GM12872 (cell line): Measurements from ENCODE around the gene UACA.

Experiments used
- CTCF ChIP-seq: IDR thresholded peaks from 3 replicates; pipeline ENCODE4 v1.5.1; 2011; ENCODE audit warnings: low read depth, mild to moderate bottlenecking, low read length, moderate library complexity; ENCODE audit not compliant: insufficient read depth

The UACA gene

GRCh38 chr15:70799667-70800450 lies 36.5 kb upstream of the UACA start:
- no peak for TF ChIP-seq CTCF

DNA sequence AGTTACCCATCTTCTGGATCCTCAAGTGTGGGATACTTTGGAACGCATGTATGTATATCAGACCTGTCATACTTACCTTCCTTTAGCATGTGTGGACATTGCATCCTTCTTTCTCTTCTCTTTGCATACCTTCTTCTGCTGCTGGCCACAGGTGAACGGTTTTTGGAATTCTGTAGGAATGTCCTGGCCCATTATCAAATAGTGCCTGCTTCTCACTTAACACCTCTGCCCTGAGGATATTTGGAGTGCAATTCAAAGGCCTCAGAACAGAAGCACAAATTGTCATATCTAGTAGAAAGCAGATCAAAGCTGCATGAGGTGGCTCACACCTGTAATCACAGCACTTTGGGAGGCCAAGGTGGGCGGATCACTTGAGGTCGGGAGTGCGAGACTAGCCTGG lies 34.1 kb upstream of the UACA start:
- TF ChIP-seq CTCF = no peak

DNA sequence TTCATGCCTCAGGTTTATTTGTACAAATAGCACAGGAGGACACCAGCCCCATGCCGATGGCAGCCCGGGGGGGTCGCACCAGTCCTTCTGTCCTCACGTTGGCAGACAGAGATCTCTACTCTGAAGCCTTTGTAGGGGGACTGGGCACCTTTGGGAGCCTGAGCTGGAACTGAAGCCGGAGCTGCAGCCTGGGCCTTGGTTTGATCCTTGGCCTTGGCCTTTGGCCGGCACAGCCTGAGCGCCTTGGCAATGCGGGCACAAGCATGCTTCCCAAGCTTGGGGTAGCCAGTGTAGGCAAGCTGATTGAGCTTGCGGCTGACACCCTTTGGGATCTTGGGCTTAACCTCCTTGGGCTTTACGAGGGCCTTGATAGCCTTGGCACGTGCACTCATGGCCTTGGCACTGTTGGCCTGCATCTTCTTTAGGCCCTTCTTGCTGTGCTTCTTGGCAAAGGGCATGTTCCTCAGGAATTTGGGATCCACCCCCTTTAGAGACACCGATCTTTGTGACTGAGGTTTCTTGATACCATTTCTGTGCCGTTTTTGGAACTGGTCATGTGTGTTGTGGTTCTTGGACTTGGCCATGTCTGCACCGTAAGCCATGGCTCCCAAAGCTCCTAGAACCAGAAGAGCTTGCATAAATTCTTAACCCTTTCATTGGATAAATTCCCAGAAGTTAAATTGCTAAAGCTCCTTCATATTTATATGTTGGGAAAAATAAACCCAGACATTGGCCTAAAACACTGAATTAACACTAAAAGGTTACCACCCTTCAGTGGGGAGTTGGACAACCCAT lies 33.4 kb upstream of the UACA start:
- no peak for TF ChIP-seq CTCF

DNA sequence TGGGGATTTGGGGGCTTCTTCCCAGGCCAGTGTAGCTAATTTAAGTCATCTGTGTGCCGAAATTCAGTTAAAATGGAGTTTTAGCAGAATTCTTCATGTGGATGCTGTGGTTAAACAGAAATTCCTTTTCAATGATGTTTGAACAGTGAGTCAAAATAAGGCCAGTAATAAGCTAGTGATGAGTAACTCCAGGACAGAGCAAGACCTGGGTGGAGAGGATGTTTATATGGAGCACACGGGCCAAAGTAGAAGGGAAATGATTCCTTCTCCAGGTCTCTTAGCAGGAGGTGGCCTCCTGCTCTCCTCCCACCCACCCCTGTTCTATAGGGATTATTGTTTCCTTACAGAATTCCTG lies 31.9 kb upstream of the UACA start:
- no peak for TF ChIP-seq CTCF

GRCh38 chr15:70794596-70795310 lies 31.4 kb upstream of the UACA start:
- TF ChIP-seq CTCF = no peak

GRCh38 chr15:70793694-70794093 lies 30.3 kb upstream of the UACA start:
- no peak for TF ChIP-seq CTCF

DNA sequence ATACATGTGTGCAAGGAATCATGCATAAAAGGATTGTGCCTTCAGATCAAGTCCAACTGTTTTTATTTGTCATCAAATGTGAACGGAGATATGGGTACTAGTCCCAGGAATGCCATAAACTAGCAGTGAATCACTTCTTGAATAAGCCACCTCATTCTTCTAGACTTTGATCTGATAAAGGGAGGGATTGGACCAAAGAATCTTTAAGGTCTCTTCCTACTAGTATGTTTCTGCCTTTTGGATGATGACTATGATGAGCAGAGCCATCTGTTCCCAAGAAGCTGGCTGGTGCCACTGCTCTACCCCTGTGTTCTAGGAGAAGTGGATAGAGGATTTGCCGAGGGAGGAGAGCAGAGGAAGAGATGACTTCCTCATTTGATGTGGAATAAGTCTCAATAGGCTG lies 28.8 kb upstream of the UACA start:
- TF ChIP-seq CTCF = no peak
